Thyroid gland (tissue), 4 donors: Measurements from ENCODE around the gene TLCD1.

Experiments
- CTCF ChIP-seq, 6 experiments: fragments of 200-600 bp in 3 of 6; fragments of 450-650 bp in 3 of 6; sonication (generic) in 3 of 6; IDR thresholded peaks; one replicate each; pipeline ENCODE4 v1.5.1; 2016 to 2019; ENCODE audit warnings: antibody characterized with exemption in 6 of 6, mild to moderate bottlenecking in 2 of 6, inconsistent platforms in 1 of 6, moderate library complexity in 1 of 6
- POLR2A ChIP-seq, 2 donors: fragments of 450-650 bp; IDR thresholded peaks; one replicate each; pipeline ENCODE4 v1.6.1; 2017; ENCODE audit warnings: antibody characterized with exemption in 2 of 2, mild to moderate bottlenecking in 2 of 2, moderate library complexity in 1 of 2

GRCh38 chr17:28685366-28685765 is 40.7 kb downstream of the TLCD1 start:
- TF ChIP-seq CTCF (IDR thresholded peaks at IDR 0.05), result no peak
- no peak for TF ChIP-seq POLR2A (IDR thresholded peaks at IDR 0.05)
